ENCODE data around the gene CENPX. TPM values are rescaled to one million over a fixed set of nuclear protein-coding genes. Genes with fewer than 3 reads are reported as not detected.

Gene CENPX
- polyA plus RNA-seq: 33.3 and 49.2 TPM in 2 replicates

DNA sequence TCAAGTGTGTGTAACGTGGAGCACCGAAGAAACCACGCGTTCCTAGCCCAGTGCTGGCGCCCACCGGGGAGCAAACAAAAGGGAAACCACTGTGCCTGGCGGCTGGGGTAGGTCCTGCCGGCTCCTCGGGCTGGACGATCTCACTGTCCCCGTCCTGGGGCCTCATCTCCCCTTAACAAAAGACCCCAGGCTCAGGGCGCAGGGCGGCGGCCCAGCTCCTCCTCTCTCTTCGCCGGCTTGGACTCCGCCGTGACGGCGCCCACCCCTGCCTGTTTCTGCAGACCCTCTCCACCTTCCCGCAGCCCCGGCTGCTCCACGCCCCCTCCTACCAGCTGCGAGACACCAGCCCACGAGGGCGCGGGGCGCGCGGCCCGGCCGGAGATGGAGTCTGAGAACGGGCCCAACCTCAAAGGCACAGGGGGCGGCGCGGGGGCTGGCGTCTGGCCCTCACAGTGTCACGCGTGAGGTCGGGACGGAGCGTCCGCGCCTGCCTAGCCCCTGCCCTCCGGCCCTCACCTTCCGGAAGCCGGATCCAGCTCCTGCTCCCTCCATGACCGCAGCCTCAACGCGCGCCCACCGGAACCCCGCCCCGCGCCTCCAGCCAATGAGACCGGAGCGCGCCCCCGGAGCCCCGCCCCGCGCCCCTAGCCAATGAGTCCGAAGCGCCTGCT is at the start of gene CENPX:
CENPX (minus strand) TSS at position 569 of the 671 bp plus-strand sequence; CDS start at position 552, 17 bp downstream.

DNA sequence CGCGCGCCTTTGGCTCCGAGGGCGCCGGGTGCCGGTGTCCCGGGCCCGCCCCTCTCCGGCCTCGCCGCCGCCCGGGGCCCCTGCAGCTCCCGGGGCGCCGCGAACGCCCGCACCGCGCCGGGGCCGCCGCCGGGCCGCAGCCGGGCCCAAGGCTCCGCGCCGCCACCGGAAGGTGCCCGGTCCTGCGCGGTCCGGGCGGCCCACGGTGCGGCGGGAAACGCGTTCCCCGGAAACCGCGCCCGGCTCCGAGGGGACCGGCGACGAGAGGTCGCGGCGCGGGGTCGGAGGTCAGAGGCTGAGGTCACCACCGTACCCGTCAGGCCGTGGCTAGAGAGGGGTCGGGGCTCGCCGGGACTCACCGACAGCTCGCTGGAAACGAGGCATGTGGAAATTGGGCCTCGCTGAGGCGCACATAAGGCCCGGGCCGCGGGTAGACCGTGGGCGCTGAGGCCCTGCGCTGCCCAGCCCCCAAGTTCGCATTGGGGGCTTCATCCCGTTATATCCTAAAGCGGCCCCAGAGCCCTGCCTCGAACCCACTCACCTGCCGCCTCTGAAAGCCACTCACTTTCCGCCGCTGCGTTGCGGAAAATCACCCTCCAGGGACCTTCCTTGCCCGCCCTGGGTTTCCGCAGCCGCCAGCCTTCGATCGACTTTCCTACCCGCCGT is 43.1 kb upstream of the CENPX start, which contains the start of gene DUS1L:
DUS1L (minus strand) TSS at position 167 of the 666 bp plus-strand sequence. CDS start 745 bp downstream, outside the sequence.

DNA sequence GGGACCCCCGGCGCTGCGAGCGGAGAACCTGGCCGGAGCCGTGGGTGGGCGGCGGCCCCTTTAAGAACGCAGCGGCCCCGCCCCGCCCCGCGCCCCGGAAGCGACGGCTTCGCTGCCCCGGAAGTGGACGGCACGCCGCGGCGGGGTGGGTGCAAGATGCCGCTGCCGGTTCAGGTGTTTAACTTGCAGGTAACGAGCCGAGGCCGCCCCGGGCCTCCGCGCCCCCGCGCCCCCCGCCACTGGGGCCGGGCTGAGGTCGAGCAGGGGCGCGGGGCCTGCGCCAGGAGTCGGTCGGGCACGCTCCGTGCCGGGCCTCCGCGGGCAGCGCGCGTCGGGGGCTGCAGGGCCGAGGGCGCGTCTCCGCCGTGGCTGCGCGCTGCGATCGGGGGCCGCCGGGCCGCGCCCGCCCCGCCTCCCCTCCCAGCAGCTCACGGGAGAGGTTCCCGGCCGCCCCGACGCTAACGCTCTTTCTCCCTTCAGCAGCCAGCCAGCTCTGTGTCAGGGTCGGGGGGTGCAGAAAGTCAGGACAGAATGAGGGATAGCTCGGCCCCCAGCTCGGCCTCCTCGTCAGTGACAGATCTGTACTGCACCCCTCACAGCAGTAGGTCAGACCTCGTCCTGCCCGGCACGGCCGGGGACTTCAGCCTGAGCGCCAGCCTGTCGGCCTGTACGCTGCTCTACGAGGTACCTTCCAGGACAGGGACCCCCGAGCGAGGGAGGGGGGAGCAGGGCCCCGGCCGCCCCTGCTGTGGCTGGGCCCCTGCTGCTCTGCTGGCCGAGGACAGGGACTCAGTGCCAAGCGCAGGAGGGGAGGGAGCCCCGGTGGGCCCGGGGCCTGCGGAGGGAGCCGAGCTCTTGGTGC is 29.3 kb upstream of the CENPX start, which contains the start of the genes GPS1 and RFNG:
GPS1 (plus strand) TSS at position 123 of the 862 bp plus-strand sequence; CDS start at position 157, 34 bp downstream.
RFNG (minus strand) TSS at position 36 of the 862 bp plus-strand sequence. CDS start 45 bp downstream, outside the sequence.

DNA sequence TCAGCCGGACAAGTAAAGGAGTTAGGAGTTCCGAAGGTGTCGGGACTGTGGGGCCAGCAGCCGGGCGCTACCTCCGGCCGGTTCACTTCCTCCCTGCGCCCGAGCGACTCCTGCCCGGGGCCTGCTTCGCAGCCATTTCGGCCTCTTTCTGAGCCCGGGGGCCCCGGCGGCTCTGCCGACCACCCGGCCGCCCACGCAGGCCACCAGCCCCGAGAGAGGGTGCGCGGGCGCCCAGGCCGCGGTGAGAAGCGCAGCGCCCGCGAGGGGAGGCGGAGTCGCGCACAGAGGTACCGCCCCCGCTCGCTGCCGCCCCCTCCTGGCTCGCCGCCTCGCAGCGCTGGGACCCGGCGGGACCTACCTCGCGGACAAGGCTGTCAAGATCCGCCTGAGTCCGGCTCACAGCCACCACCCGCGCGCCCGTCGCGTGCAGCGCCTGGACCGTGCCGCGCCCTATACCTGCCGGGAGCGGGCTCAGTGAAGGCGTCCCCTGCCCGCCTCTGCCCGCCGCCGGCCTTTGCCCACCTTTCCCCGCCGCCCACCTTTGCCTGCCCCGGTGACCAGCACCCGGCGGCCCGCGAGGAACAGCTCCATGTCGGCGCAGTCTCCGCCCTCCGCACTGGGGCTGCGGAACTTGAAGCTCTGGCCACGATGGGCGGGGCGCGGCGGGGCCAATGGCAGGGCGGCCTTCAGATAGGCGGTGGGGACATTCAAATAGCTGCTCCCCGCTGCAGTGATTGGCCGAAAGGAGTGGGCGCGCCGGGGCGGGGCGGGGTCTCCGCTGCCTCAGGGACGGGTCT is 14.6 kb upstream of the CENPX start, which contains the start of gene DCXR:
DCXR (minus strand) TSS at position 606 of the 797 bp plus-strand sequence; CDS start at position 591, 15 bp downstream.

DNA sequence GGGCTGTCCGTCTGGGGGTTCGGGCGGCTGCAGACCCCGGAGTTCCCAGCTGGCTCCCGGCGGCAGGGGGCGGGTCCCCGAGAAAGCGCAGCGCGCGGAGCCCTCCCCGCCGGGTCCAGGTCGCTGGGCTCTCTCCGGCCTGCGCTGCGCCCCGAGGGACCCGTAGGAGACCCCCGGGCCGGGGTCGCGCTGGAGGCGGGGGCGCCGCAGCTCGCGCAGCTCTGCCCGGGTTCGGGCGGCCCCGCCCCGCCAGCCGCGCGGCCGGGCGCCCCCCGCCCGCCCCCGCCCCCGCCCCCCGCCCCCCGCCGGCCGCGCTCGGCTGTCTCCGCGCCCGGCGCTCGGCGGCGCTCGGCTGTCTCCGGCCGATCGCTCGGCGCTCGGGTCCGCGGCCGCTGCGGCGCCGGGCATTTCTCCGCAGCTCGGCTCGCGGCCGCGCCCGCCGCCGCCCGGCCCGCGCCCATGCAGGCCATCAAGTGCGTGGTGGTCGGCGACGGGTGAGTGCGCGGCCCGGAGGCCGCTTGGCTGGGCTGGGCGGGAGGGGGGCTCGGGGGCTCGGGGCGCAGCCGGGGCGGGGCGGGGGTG is 8.7 kb upstream of the CENPX start, which contains the start of gene RAC3:
RAC3 (plus strand) TSS at position 376 of the 582 bp plus-strand sequence; CDS start at position 460, 84 bp downstream.

DNA sequence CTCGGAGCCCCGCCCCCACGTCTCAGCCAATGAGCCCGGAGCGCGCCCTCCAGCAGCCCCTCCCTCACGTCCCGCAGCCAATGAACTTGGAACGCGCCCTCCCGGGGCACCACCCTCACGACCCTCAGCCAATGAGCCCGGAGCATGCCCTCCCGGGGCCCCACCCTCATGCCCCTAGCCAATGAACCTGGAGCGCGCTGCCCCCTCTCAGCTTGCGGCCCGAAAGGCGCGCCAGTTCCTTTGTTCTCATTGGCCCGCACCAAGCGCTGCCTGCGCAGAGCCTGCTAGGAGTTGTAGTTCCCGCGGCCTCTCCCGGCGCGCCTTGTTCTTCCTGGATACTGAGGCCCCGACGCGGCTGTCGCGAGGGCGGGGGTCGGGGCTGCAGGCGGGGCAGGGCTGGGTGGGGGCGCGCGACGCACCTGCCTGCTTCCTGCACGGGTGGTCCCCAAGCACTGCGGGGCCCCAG is 336 bp upstream of the CENPX start, which contains the start of gene LRRC45:
LRRC45 (plus strand) TSS at position 325 of the 466 bp plus-strand sequence. CDS start 339 bp downstream, outside the sequence.

DNA sequence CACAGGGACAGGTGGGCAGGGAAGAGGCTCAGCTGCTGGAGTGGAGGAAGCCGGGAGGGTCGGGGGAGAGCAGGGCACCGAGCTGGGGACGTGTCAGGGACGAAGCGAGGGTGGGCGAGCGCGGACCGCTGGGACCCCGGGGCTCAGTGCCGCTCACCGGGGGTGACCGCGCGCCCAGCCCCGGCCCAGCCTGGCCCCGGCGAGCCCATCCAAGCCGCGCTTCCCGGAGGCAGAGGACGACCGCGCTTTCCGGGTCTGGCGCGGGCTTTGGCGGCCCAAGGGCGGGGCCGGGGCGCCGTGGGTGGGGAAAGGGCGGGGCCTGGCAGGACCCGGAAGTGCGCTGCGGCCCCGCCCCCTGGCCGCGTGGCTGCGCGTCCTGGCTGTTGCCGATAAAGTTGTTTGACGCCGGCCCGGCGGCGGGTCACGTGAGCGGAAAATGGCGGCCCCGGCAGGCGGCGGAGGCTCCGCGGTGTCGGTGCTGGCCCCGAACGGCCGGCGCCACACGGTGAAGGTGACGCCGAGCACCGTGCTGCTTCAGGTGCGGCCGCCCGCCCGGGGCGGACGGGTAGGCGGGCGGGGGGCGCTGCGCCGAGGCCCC is 45.4 kb downstream of the CENPX start, which contains the start of gene ASPSCR1:
ASPSCR1 (plus strand) TSS at position 419 of the 598 bp plus-strand sequence; CDS start at position 437, 18 bp downstream.

Other genes with a start within 250 kb of the CENPX start
- gene GCGR, start 218.7 kb downstream of the CENPX start, polyA plus RNA-seq: not detected in 2 replicates
- gene MCRIP1, start 189.6 kb downstream of the CENPX start, polyA plus RNA-seq: 15.2 TPM in 2 replicates
- not detected in 2 replicates for gene PPP1R27, start 187.8 kb downstream of the CENPX start, polyA plus RNA-seq
- gene P4HB, start 162.3 kb downstream of the CENPX start, polyA plus RNA-seq: 16.9 and 26.2 TPM in 2 replicates
- gene ARHGDIA, start 151.5 kb downstream of the CENPX start, polyA plus RNA-seq: 17.8 and 18.9 TPM in 2 replicates
- gene ALYREF, start 131.3 kb downstream of the CENPX start, polyA plus RNA-seq: 2.3 and 3.9 TPM in 2 replicates
- gene ANAPC11, start 131.2 kb downstream of the CENPX start, polyA plus RNA-seq: 151 and 201 TPM in 2 replicates
- not detected in 2 replicates for gene NPB, start 120.6 kb downstream of the CENPX start, polyA plus RNA-seq
- 1.5 and 1.6 TPM in 2 replicates for gene PCYT2, start 111.5 kb downstream of the CENPX start, polyA plus RNA-seq
- 2.1 and 2.4 TPM in 2 replicates for gene SIRT7, start 104.7 kb downstream of the CENPX start, polyA plus RNA-seq
- gene MAFG, start 95.1 kb downstream of the CENPX start, polyA plus RNA-seq: 3.9 and 7.6 TPM in 2 replicates
- gene PYCR1, start 85.6 kb downstream of the CENPX start, polyA plus RNA-seq: 1.6 TPM in 1 of 2 replicates, not detected in the other
- gene MYADML2, start 75.6 kb downstream of the CENPX start, polyA plus RNA-seq: 0.26 and 0.84 TPM in 2 replicates
- not detected in 2 replicates for gene NOTUM, start 61.7 kb downstream of the CENPX start, polyA plus RNA-seq
- gene ASPSCR1, start 45.2 kb downstream of the CENPX start, polyA plus RNA-seq: 1.0 and 6.4 TPM in 2 replicates
- not detected in 2 replicates for gene LRRC45, start 427 bp upstream of the CENPX start, polyA plus RNA-seq
- gene RAC3, start 8.8 kb upstream of the CENPX start, polyA plus RNA-seq: not detected in 2 replicates
- gene DCXR, start 14.8 kb upstream of the CENPX start, polyA plus RNA-seq: 74.0 and 147 TPM in 2 replicates
- 1.4 and 2.1 TPM in 2 replicates for gene RFNG, start 28.9 kb upstream of the CENPX start, polyA plus RNA-seq
- gene GPS1, start 29.0 kb upstream of the CENPX start, polyA plus RNA-seq: 29.3 and 31.1 TPM in 2 replicates
- gene DUS1L, start 42.9 kb upstream of the CENPX start, polyA plus RNA-seq: 11.3 and 13.6 TPM in 2 replicates
- 0.54 and 0.66 TPM in 2 replicates for gene FASN, start 75.4 kb upstream of the CENPX start, polyA plus RNA-seq
- 2.7 and 4.0 TPM in 2 replicates for gene CCDC57, start 190.0 kb upstream of the CENPX start, polyA plus RNA-seq
- gene SLC16A3, start 206.2 kb upstream of the CENPX start, polyA plus RNA-seq: 0.31 TPM in 1 of 2 replicates, not detected in the other

Measured in Purkinje cell (primary cell).